Measurements from ENCODE around the gene PGAM4.

DNA sequence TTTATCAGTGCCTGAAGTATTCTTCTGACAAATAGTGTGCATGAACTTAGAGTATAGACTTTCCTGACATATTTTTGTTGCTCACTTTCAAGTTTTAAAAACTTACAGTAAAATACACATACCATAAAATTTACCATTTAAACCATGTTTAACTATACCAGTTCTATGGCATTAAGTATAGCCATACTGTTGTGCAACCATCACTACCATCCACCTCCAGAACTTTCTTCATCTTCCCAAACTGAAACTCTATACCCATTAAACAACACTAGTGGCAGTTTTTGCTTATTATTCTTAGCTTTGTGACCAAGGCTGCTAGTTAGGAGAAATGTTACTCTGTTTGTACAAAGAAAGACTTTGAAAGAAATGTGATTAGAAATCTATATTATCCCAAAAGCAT, 33.1 kb downstream of the PGAM4 start:
- TF ChIP-seq CTCF (conservative IDR thresholded peaks at IDR 0.05; ENCODE audit: low read length) (no peak), EZH2phosphoT487 (IDR thresholded peaks at IDR 0.05; ENCODE audit: borderline replicate concordance, low read depth, low read length) (no peak)

Measured in OCI-LY7 (cell line).